HPDE6-E6E7 (cell line): ENCODE results near the gene TBX10.
A peak's percentile ranks its signal among the peaks of the same experiment; 100 is the strongest.
"Not testable (repeated sequence)": the region's sequence is repeated elsewhere in the genome, so short reads cannot be mapped to it uniquely, and the experiment has no call there.

ENCODE experiments used
- DNase-seq: peaks from one replicate; pipeline ENCODE4 v3.0.0; 2011; ENCODE audit warnings: missing footprints; ENCODE audit errors: extremely low spot score

TBX10 gene

GRCh38 chr11:67645521-67646461 is 6.2 kb upstream of the TBX10 start:
- DNase-seq: no peak

- no peak for DNase-seq
Measured at GRCh38 chr11:67644472-67645418, 5.2 kb upstream of the TBX10 start.

GRCh38 chr11:67644042-67644441 is 4.5 kb upstream of the TBX10 start:
- peak; percentile 35 for DNase-seq

GRCh38 chr11:67642173-67643120 is 2.9 kb upstream of the TBX10 start:
- DNase-seq: no peak

- DNase-seq: no peak
Measured at GRCh38 chr11:67641338-67642172, 2.0 kb upstream of the TBX10 start.

- no peak for DNase-seq
Measured at GRCh38 chr11:67640758-67641337, 1.3 kb upstream of the TBX10 start.

- peak; percentile 40 for DNase-seq
Measured at GRCh38 chr11:67640021-67640757, 626 bp upstream of the TBX10 start.

- no peak for DNase-seq
Measured at GRCh38 chr11:67638535-67639437, 777 bp downstream of the TBX10 start.

- not testable (repeated sequence) for DNase-seq
Measured at GRCh38 chr11:67637441-67637840, 2.1 kb downstream of the TBX10 start.

- no peak for DNase-seq
Measured at GRCh38 chr11:67636962-67637361, 2.6 kb downstream of the TBX10 start.

- DNase-seq: no peak
Measured at GRCh38 chr11:67635231-67635521, 4.4 kb downstream of the TBX10 start.

GRCh38 chr11:67634366-67635230 is 5.0 kb downstream of the TBX10 start:
- no peak for DNase-seq

- no peak for DNase-seq
Measured at GRCh38 chr11:67633758-67634365, 5.7 kb downstream of the TBX10 start.

- DNase-seq: no peak
Measured at GRCh38 chr11:67632982-67633755, 6.4 kb downstream of the TBX10 start.

GRCh38 chr11:67632175-67632981 is 7.2 kb downstream of the TBX10 start:
- no peak for DNase-seq

GRCh38 chr11:67631853-67632174 is 7.7 kb downstream of the TBX10 start:
- DNase-seq: no peak
